Upper lobe of right lung (tissue), 1 donor: ENCODE measurements around the gene TTC28. TPM values are rescaled to one million over a fixed set of nuclear protein-coding genes. Genes with fewer than 3 reads are reported as not detected.

Experiments
- ATAC-seq: fragments of 200-7000 bp; cut with Tn5 transposase; one replicate; pipeline ENCODE4 v1.9.1; 2020; ENCODE audit warnings: mild to moderate bottlenecking, moderate library complexity
- DNase-seq: peaks from one replicate; pipeline ENCODE4 v3.0.0-alpha.2; 2020
- H3K27ac ChIP-seq: fragments of 200-600 bp; one replicate; pipeline ENCODE4 v1.8.0; 2022
- H3K27me3 ChIP-seq: fragments of 200-600 bp; one replicate; pipeline ENCODE4 v1.8.0; 2022; ENCODE audit warnings: mild to moderate bottlenecking
- H3K36me3 ChIP-seq: fragments of 200-600 bp; one replicate; pipeline ENCODE4 v1.8.0; 2022
- H3K4me1 ChIP-seq: fragments of 200-600 bp; one replicate; pipeline ENCODE4 v1.8.0; 2022
- H3K4me3 ChIP-seq: fragments of 200-600 bp; one replicate; pipeline ENCODE4 v1.8.0; 2022; ENCODE audit warnings: mild to moderate bottlenecking
- H3K9me3 ChIP-seq: fragments of 200-600 bp; one replicate; pipeline ENCODE4 v1.8.0; 2022
- intact Hi-C: fragments of 100-400 bp; cut with DNase I; formaldehyde crosslinking; loops from one replicate; pipeline ENCODE4 v1.11.0; 2022
- total RNA-seq: library from RNA; stranded (reverse); fragmentation: NEBNext Ultra II Directional; extraction: Animal tissue kit (Norgen Biotek cat#: 25700); gene quantifications from one replicate; pipeline ENCODE4 v1.2.1, GENCODE V29; 2021
- TF ChIP-seq, protein P1 (sequence below): fragments of 200-600 bp; IDR thresholded peaks from one replicate; pipeline ENCODE4 v1.8.0; 2022; ENCODE audit warnings: antibody characterized with exemption
- donor health status: DM: no; HTN: yes; CAD: no; lungs with severe emphysema.

Gene TTC28
- total RNA-seq, 1 donor from 2014 or later = 48.7 TPM

DNA sequence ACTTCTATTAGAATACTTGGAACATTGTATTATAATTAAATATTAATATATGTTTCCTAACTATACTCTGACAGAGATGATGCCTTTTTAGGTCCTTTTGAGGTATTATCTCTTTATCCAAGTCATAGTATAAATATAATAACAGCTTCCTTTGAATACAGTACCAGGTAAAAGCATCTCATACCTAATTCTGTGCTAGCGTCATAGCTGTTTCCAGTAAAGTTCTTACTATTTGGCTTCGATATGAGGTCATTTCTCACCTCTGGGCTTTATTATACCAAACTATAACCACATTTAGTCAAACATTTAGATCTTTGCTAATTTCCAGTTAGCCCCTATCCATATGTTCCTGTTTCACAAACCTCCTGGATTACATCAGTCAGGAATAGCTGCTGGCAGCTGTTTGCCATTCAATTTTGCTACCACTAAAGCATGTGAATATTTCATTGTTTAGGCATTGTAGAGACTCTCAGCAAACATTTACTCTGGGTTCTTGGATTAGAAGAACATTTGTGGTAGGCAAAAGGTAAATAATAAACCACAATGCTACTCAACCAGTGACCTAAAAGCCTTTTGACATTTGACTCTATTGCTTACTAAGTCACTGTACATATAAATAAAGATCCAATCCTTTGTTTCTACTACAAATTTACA lies 255.1 kb downstream of the TTC28 start:
- Histone ChIP-seq H3K4me3 (no peak overlapping the region), H3K4me1 (no peaks in the 10 kb centered on the region), H3K36me3 (no peaks in the 10 kb centered on the region), H3K27me3 (no peaks in the 10 kb centered on the region), H3K9me3 (no peaks in the 10 kb centered on the region), H3K27ac (no peak overlapping the region)
- ATAC-seq = peak; percentile 58
- intact Hi-C loops = no loop called here
- TF ChIP-seq, protein P1, sequence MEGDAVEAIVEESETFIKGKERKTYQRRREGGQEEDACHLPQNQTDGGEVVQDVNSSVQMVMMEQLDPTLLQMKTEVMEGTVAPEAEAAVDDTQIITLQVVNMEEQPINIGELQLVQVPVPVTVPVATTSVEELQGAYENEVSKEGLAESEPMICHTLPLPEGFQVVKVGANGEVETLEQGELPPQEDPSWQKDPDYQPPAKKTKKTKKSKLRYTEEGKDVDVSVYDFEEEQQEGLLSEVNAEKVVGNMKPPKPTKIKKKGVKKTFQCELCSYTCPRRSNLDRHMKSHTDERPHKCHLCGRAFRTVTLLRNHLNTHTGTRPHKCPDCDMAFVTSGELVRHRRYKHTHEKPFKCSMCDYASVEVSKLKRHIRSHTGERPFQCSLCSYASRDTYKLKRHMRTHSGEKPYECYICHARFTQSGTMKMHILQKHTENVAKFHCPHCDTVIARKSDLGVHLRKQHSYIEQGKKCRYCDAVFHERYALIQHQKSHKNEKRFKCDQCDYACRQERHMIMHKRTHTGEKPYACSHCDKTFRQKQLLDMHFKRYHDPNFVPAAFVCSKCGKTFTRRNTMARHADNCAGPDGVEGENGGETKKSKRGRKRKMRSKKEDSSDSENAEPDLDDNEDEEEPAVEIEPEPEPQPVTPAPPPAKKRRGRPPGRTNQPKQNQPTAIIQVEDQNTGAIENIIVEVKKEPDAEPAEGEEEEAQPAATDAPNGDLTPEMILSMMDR = no peak
- no peak for DNase-seq

- Histone ChIP-seq H3K27me3 (no peaks in the 10 kb centered on the region), H3K36me3 (no peaks in the 10 kb centered on the region), H3K9me3 (no peaks in the 10 kb centered on the region), H3K4me1 (no peaks in the 10 kb centered on the region), H3K27ac (no peak overlapping the region), H3K4me3 (no peak overlapping the region)
- TF ChIP-seq, protein P1 = no peak
- ATAC-seq (no peak), DNase-seq (no peak)
- intact Hi-C loops = no loop called here
Observed at GRCh38 chr22:28419919-28420318, 259.7 kb downstream of the TTC28 start.

GRCh38 chr22:28418008-28418407 lies 261.6 kb downstream of the TTC28 start:
- Histone ChIP-seq H3K27me3 (no peaks in the 10 kb centered on the region), H3K9me3 (no peaks in the 10 kb centered on the region), H3K4me3 (no peak overlapping the region), H3K27ac (no peak overlapping the region), H3K4me1 (peaks cover 6% of the 10 kb centered on the region), H3K36me3 (no peaks in the 10 kb centered on the region)
- DNase-seq = no peak
- TF ChIP-seq, protein P1 = no peak
- ATAC-seq = no peak
- intact Hi-C loops = no loop called here

DNA sequence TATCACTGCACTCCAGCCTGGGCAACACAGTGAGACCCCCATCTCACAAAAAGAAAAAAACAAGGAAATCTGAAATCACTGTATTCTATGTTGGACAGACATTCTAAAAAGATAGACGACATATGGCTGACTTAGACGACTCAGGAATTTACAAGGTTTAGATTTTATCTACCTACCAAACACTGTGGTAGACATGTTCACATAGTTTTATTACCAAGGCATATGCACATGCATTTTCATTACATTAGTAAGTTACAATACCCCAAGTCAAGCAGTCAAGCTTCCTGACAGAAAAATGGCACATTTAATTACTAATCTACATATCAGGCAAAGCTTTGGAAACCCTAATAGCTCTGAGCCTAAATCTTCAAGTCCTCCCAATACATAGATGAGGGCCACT lies 262.2 kb downstream of the TTC28 start:
- H3K27ac ChIP-seq = no peak overlapping the region
- peaks cover 6% of the 10 kb centered on the region for H3K4me1 ChIP-seq
- TF ChIP-seq, protein P1 = no peak
- DNase-seq (no peak), ATAC-seq (no peak)
- no peaks in the 10 kb centered on the region for H3K9me3 ChIP-seq
- intact Hi-C loops = no loop called here
- H3K36me3 ChIP-seq = no peaks in the 10 kb centered on the region
- no peaks in the 10 kb centered on the region for H3K27me3 ChIP-seq
- H3K4me3 ChIP-seq = no peak overlapping the region

- Histone ChIP-seq H3K9me3 (no peaks in the 10 kb centered on the region), H3K36me3 (no peaks in the 10 kb centered on the region), H3K4me1 (peaks cover 6% of the 10 kb centered on the region), H3K27ac (no peak overlapping the region), H3K4me3 (no peak overlapping the region), H3K27me3 (no peaks in the 10 kb centered on the region)
- intact Hi-C loops = no loop called here
- TF ChIP-seq, protein P1 = no peak
- ATAC-seq (no peak), DNase-seq (no peak)
Observed at GRCh38 chr22:28414913-28415312, 264.7 kb downstream of the TTC28 start.
